Heart right ventricle (tissue), 16 donors: ENCODE results near the gene ATP1A4. TPM values are rescaled to one million over a fixed set of nuclear protein-coding genes. Genes with fewer than 3 reads are reported as not detected.

Experiments used
- ATAC-seq, 8 donors: fragments of 200-7000 bp; cut with Tn5 transposase; one replicate each; pipeline ENCODE4 v1.9.1; 2020; ENCODE audit warnings: mild to moderate bottlenecking in 8 of 8, moderate library complexity in 8 of 8, moderate number of reproducible peaks in 1 of 8
- DNase-seq, 2 donors: peaks; one replicate each; pipeline ENCODE4 v3.0.0-alpha.2; 2020
- H3K27ac ChIP-seq, 10 donors: fragments of 200-600 bp; sonication (generic) in 2 of 10; one replicate each; pipeline versions ENCODE4 v1.5.0 to v1.8.0; 2020 to 2022; ENCODE audit warnings: mild to moderate bottlenecking in 3 of 10
- H3K27me3 ChIP-seq, 7 donors: fragments of 200-600 bp; one replicate each; pipeline ENCODE4 v1.8.0; 2021 to 2022; ENCODE audit warnings: mild to moderate bottlenecking in 2 of 7
- H3K36me3 ChIP-seq, 9 donors: fragments of 200-600 bp; sonication (generic) in 1 of 9; one replicate each; pipeline versions ENCODE4 v1.5.0 to v1.8.0; 2020 to 2022; ENCODE audit warnings: mild to moderate bottlenecking in 2 of 9
- H3K4me1 ChIP-seq, 9 donors: fragments of 200-600 bp; sonication (generic) in 1 of 9; one replicate each; pipeline versions ENCODE4 v1.5.0 to v1.8.0; 2020 to 2022; ENCODE audit warnings: mild to moderate bottlenecking in 4 of 9
- H3K4me3 ChIP-seq, 10 donors: fragments of 200-600 bp; sonication (generic) in 2 of 10; one replicate each; pipeline versions ENCODE4 v1.5.0 to v1.8.0; 2020 to 2022; ENCODE audit warnings: mild to moderate bottlenecking in 7 of 10, moderate library complexity in 2 of 10
- H3K9me3 ChIP-seq, 11 donors: fragments of 200-600 bp in 10 of 11; sonication (generic) in 2 of 11; one replicate each; pipeline versions ENCODE4 v1.5.0 to v1.8.0; 2013 to 2022; ENCODE audit warnings: mild to moderate bottlenecking in 2 of 11, control low read depth in 1 of 11, moderate library complexity in 1 of 11
- WGBS, 2 donors: extraction: QIAGEN DNeasy Blood & Tissue Kit; methylation state at CpG; one replicate each; pipeline ENCODE4 v1.1.7; 2013; ENCODE audit warnings: inconsistent platforms in 1 of 2; 5-methylcytosine and 5-hydroxymethylcytosine counted together
- intact Hi-C, 10 donors: fragments of 100-400 bp; cut with DNase I; formaldehyde crosslinking; loops; one replicate each; pipeline versions ENCODE4 v1.11.1 to v1.14.2; 2022
- polyA plus RNA-seq, 2 donors: library from polyadenylated mRNA; stranded (reverse); fragments of 200-250 nt; gene quantifications; one replicate each; pipeline ENCODE4 v1.2.3, GENCODE V29; 2013
- total RNA-seq, 10 donors: library from RNA; stranded (reverse); fragmentation: NEBNext Ultra II Directional in 3 of 10; extraction: Animal tissue kit (Norgen Biotek cat#: 25700) in 3 of 10; gene quantifications; one replicate each; pipeline versions ENCODE4 v1.2.1 to v1.2.4, GENCODE V29; 2021 to 2023
- TF ChIP-seq, protein P1 (sequence below), 9 donors: fragments of 200-600 bp; sonication (generic) in 2 of 9; IDR thresholded peaks; one replicate each; pipeline versions ENCODE4 v1.5.0 to v1.8.0; 2021 to 2022; ENCODE audit warnings: antibody characterized with exemption in 9 of 9, mild to moderate bottlenecking in 5 of 9, moderate library complexity in 1 of 9
- donor health status: Arrhythmogenic right ventricular cardiomyopathy.
- donor health status: ischemic (EF 13 %, LVEDD 7.1; RV severe dilation, severe dysfunction).
- donor health status: healthy with polysubstance abuse.
- donor health status: DM: no; HTN: yes; CAD: no.
- donor health status: DM: no; HTN: no; CAD: no.
- donor health status: ischemic (EF 25% LVEDD 6.9; RV normal size, moderate dysfunction).
- donor health status: ischemic (EF 25% LVEDD 5.7; RV mildly dilated, moderate dysfunction).
- donor health status: healthy.
- donor health status: DM: yes; HTN: yes; CAD: no.
- donor health status: Ischemic cardiomyopathy.
- donor health status: ischemic (EF 35%, LVEDD 5.7; RV mildly dilated, moderate dysfunction).
- donor health status: nonischemic (EF 11% LVEDD 7.7; RV severe dilation, severe dysfunction).
- donor health status: DM: yes; HTN: yes; CAD: no.
- donor health status: PGD.
- donor health status: ischemic (EF 29% LVEDD 5.4; RV normal size, mild dysfunction).
- donor health status: nonischemic (EF 23%, LVEDD 6.1; RV moderate dilation, normal function).

Gene ATP1A4
- total and polyA plus RNA-seq, 12 donors: 0.04 to 1.5 (median 0.29) TPM; not detected in 5

GRCh38 chr1:160120797-160121196 lies 30.6 kb upstream of the ATP1A4 start:
- WGBS, 2 donors: 76 to 87% methylated on average over 5 of the region's 5 CpGs
- Histone ChIP-seq H3K27me3 (no peaks in the 10 kb centered on the region), H3K9me3 (no peaks in the 10 kb centered on the region), H3K36me3 (peaks cover 0 to 58% (median 0%) of the 10 kb centered on the region in 9 donors), H3K27ac (peak overlapping the region in 2 of 10 donors; percentile 34 to 84), H3K4me1 (peaks cover 0 to 73% (median 46%) of the 10 kb centered on the region in 9 donors), H3K4me3 (no peak overlapping the region)
- intact Hi-C loops: no loop called here
- ATAC-seq: no peak
- no peak for DNase-seq
- TF ChIP-seq, protein P1, sequence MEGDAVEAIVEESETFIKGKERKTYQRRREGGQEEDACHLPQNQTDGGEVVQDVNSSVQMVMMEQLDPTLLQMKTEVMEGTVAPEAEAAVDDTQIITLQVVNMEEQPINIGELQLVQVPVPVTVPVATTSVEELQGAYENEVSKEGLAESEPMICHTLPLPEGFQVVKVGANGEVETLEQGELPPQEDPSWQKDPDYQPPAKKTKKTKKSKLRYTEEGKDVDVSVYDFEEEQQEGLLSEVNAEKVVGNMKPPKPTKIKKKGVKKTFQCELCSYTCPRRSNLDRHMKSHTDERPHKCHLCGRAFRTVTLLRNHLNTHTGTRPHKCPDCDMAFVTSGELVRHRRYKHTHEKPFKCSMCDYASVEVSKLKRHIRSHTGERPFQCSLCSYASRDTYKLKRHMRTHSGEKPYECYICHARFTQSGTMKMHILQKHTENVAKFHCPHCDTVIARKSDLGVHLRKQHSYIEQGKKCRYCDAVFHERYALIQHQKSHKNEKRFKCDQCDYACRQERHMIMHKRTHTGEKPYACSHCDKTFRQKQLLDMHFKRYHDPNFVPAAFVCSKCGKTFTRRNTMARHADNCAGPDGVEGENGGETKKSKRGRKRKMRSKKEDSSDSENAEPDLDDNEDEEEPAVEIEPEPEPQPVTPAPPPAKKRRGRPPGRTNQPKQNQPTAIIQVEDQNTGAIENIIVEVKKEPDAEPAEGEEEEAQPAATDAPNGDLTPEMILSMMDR (IDR thresholded peaks at IDR 0.05): no peak

DNA sequence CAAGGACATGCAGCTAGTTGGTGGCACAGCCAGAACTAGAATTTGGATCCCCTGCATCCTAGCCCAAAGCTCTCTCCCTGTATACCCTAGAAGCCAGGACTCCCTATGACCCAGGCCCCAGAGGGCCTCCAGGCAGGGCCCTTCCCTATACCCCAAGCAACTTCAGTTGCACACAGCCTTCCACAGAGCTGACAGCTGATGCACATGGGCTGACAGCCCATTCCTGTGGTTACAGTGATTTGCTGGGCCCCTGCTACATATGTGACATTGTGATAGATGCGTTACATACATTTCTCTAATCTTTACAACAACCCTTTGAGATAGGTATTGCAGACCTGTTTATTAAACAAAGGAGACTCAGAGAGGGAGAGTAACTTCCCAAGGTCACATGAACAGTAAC lies 30.0 kb upstream of the ATP1A4 start:
- no peaks in the 10 kb centered on the region for H3K9me3 ChIP-seq
- 86 to 87% methylated on average over 1 of the region's 1 CpG for WGBS, 2 donors
- DNase-seq (no peak), ATAC-seq (no peak)
- H3K4me3 ChIP-seq: no peak overlapping the region
- peaks cover 0 to 63% (median 0%) of the 10 kb centered on the region in 9 donors for H3K36me3 ChIP-seq
- H3K27ac ChIP-seq: peak overlapping the region in 1 of 10 donors; percentile 24
- peaks cover 0 to 77% (median 46%) of the 10 kb centered on the region in 9 donors for H3K4me1 ChIP-seq
- H3K27me3 ChIP-seq: no peaks in the 10 kb centered on the region
- intact Hi-C loops: no loop called here
- TF ChIP-seq, protein P1 (IDR thresholded peaks at IDR 0.05): no peak

DNA sequence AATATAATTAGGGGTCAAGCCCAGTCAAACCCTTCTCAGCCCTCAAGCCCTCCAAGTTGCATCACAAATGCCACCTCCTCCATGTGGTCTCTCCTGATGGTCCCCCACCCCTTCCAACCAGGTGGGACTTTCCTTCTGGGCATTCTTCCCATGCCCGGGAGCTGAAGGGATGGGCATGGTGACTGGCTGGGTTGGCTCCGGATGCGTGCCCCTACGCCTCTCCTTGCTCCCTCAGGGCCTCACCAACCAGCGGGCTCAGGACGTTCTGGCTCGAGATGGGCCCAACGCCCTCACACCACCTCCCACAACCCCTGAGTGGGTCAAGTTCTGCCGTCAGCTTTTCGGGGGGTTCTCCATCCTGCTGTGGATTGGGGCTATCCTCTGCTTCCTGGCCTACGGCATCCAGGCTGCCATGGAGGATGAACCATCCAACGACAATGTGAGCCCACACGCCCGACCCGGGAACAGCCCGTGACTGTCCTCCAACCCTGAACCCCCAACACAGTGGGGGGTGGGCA lies 28.4 kb upstream of the ATP1A4 start:
- no peak for ATAC-seq
- no peak for DNase-seq
- peak overlapping the region in 3 of 10 donors; percentile 15 to 77 (median 50) for H3K27ac ChIP-seq
- H3K27me3 ChIP-seq: no peaks in the 10 kb centered on the region
- H3K36me3 ChIP-seq: peaks cover 0 to 80% (median 0%) of the 10 kb centered on the region in 9 donors
- H3K4me3 ChIP-seq: no peak overlapping the region
- H3K4me1 ChIP-seq: peaks cover 0 to 89% (median 53%) of the 10 kb centered on the region in 9 donors
- intact Hi-C loops: no loop called here
- WGBS, 2 donors: 85 to 90% methylated on average over 16 of the region's 16 CpGs
- H3K9me3 ChIP-seq: no peaks in the 10 kb centered on the region
- TF ChIP-seq, protein P1 (IDR thresholded peaks at IDR 0.05): no peak

GRCh38 chr1:160123726-160124125 lies 27.7 kb upstream of the ATP1A4 start:
- TF ChIP-seq, protein P1 (IDR thresholded peaks at IDR 0.05): no peak
- H3K27me3 ChIP-seq: no peaks in the 10 kb centered on the region
- no peaks in the 10 kb centered on the region for H3K9me3 ChIP-seq
- peaks cover 0 to 82% (median 0%) of the 10 kb centered on the region in 9 donors for H3K36me3 ChIP-seq
- intact Hi-C loops: no loop called here
- no peak for DNase-seq
- ATAC-seq: no peak
- H3K4me3 ChIP-seq: no peak overlapping the region
- peaks cover 0 to 89% (median 54%) of the 10 kb centered on the region in 9 donors for H3K4me1 ChIP-seq
- H3K27ac ChIP-seq: peak overlapping the region in 6 of 10 donors; percentile 22 to 82 (median 72)
